Heart right ventricle (tissue), 16 donors: ENCODE measurements around the gene TYMS. TPM values are rescaled to one million over a fixed set of nuclear protein-coding genes. Genes with fewer than 3 reads are reported as not detected.

Source experiments
- ATAC-seq, 8 donors: fragments of 200-7000 bp; cut with Tn5 transposase; one replicate each; pipeline ENCODE4 v1.9.1; 2020; ENCODE audit warnings: mild to moderate bottlenecking in 8 of 8, moderate library complexity in 8 of 8, moderate number of reproducible peaks in 1 of 8
- DNase-seq, 2 donors: peaks; one replicate each; pipeline ENCODE4 v3.0.0-alpha.2; 2020
- H3K27ac ChIP-seq, 10 donors: fragments of 200-600 bp; sonication (generic) in 2 of 10; one replicate each; pipeline versions ENCODE4 v1.5.0 to v1.8.0; 2020 to 2022; ENCODE audit warnings: mild to moderate bottlenecking in 3 of 10
- H3K27me3 ChIP-seq, 7 donors: fragments of 200-600 bp; one replicate each; pipeline ENCODE4 v1.8.0; 2021 to 2022; ENCODE audit warnings: mild to moderate bottlenecking in 2 of 7
- H3K36me3 ChIP-seq, 9 donors: fragments of 200-600 bp; sonication (generic) in 1 of 9; one replicate each; pipeline versions ENCODE4 v1.5.0 to v1.8.0; 2020 to 2022; ENCODE audit warnings: mild to moderate bottlenecking in 2 of 9
- H3K4me1 ChIP-seq, 9 donors: fragments of 200-600 bp; sonication (generic) in 1 of 9; one replicate each; pipeline versions ENCODE4 v1.5.0 to v1.8.0; 2020 to 2022; ENCODE audit warnings: mild to moderate bottlenecking in 4 of 9
- H3K4me3 ChIP-seq, 10 donors: fragments of 200-600 bp; sonication (generic) in 2 of 10; one replicate each; pipeline versions ENCODE4 v1.5.0 to v1.8.0; 2020 to 2022; ENCODE audit warnings: mild to moderate bottlenecking in 7 of 10, moderate library complexity in 2 of 10
- H3K9me3 ChIP-seq, 11 donors: fragments of 200-600 bp in 10 of 11; sonication (generic) in 2 of 11; one replicate each; pipeline versions ENCODE4 v1.5.0 to v1.8.0; 2013 to 2022; ENCODE audit warnings: mild to moderate bottlenecking in 2 of 11, control low read depth in 1 of 11, moderate library complexity in 1 of 11
- WGBS, 2 donors: extraction: QIAGEN DNeasy Blood & Tissue Kit; methylation state at CpG; one replicate each; pipeline ENCODE4 v1.1.7; 2013; ENCODE audit warnings: inconsistent platforms in 1 of 2; 5-methylcytosine and 5-hydroxymethylcytosine counted together
- intact Hi-C, 10 donors: fragments of 100-400 bp; cut with DNase I; formaldehyde crosslinking; loops; one replicate each; pipeline versions ENCODE4 v1.11.1 to v1.14.2; 2022
- polyA plus RNA-seq, 2 donors: library from polyadenylated mRNA; stranded (reverse); fragments of 200-250 nt; gene quantifications; one replicate each; pipeline ENCODE4 v1.2.3, GENCODE V29; 2013
- total RNA-seq, 10 donors: library from RNA; stranded (reverse); fragmentation: NEBNext Ultra II Directional in 3 of 10; extraction: Animal tissue kit (Norgen Biotek cat#: 25700) in 3 of 10; gene quantifications; one replicate each; pipeline versions ENCODE4 v1.2.1 to v1.2.4, GENCODE V29; 2021 to 2023
- TF ChIP-seq, protein P1 (sequence below), 9 donors: fragments of 200-600 bp; sonication (generic) in 2 of 9; IDR thresholded peaks; one replicate each; pipeline versions ENCODE4 v1.5.0 to v1.8.0; 2021 to 2022; ENCODE audit warnings: antibody characterized with exemption in 9 of 9, mild to moderate bottlenecking in 5 of 9, moderate library complexity in 1 of 9
- donor health status: Arrhythmogenic right ventricular cardiomyopathy.
- donor health status: ischemic (EF 13 %, LVEDD 7.1; RV severe dilation, severe dysfunction).
- donor health status: healthy with polysubstance abuse.
- donor health status: DM: no; HTN: yes; CAD: no.
- donor health status: DM: no; HTN: no; CAD: no.
- donor health status: ischemic (EF 25% LVEDD 6.9; RV normal size, moderate dysfunction).
- donor health status: ischemic (EF 25% LVEDD 5.7; RV mildly dilated, moderate dysfunction).
- donor health status: healthy.
- donor health status: DM: yes; HTN: yes; CAD: no.
- donor health status: Ischemic cardiomyopathy.
- donor health status: ischemic (EF 35%, LVEDD 5.7; RV mildly dilated, moderate dysfunction).
- donor health status: nonischemic (EF 11% LVEDD 7.7; RV severe dilation, severe dysfunction).
- donor health status: DM: yes; HTN: yes; CAD: no.
- donor health status: PGD.
- donor health status: ischemic (EF 29% LVEDD 5.4; RV normal size, mild dysfunction).
- donor health status: nonischemic (EF 23%, LVEDD 6.1; RV moderate dilation, normal function).

The TYMS gene
- total and polyA plus RNA-seq, 12 donors, result 0.80 to 16.7 (median 1.8) TPM

DNA sequence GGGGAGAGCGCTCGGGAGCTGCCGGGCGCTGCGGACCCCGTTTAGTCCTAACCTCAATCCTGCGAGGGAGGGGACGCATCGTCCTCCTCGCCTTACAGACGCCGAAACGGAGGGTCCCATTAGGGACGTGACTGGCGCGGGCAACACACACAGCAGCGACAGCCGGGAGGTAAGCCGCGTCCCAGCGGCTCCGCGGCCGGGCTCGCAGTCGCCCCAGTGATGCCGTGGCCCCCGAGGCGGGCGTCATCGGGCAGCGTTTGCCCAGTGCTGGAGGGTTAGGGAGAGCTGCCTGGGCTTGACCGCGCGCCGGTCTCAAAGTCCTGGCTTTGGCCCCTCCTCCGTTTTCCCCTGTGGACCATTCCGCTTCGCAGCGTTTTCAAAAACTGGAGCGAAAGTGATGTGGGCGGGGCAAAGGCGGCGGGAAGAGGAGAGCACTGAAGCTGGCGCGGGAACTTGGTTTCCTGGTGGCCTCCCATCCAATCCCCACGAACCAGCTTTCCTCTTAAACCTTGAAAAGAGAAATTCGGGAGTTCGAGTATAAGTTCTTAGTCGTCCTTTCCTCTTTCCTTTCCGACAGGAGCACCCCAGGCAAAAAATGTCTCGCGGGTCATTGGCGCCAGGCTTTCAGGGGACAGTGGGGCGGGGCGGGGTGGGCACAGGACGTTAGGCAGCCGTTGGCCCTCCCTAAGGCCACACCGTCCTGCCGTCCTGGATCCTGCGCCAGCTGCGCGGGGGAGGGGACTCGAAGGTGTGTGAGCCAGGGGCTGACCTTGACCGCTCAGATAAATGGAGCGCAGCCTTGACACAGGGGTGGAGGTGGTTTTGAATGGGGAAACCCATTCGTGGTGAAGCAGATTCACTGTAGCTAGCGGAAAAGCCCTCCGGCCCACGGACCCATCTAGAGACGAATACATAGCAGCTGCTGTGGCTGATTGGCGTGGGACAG is 821 bp downstream of the TYMS start:
- DNase-seq (peak; percentile 77 to 81), ATAC-seq (peak; percentile 81 to 94 (median 90))
- Histone ChIP-seq H3K36me3 (peaks cover 0 to 5% (median 0%) of the 10 kb centered on the region in 9 donors), H3K9me3 (no peaks in the 10 kb centered on the region), H3K27me3 (peaks cover 0 to 16% (median 6%) of the 10 kb centered on the region in 7 donors), H3K27ac (peak overlapping the region in 7 of 10 donors; percentile 8 to 73 (median 39)), H3K4me1 (peaks cover 0 to 17% (median 9%) of the 10 kb centered on the region in 9 donors), H3K4me3 (peak overlapping the region; percentile 59 to 94 (median 81))
- TF ChIP-seq, protein P1, sequence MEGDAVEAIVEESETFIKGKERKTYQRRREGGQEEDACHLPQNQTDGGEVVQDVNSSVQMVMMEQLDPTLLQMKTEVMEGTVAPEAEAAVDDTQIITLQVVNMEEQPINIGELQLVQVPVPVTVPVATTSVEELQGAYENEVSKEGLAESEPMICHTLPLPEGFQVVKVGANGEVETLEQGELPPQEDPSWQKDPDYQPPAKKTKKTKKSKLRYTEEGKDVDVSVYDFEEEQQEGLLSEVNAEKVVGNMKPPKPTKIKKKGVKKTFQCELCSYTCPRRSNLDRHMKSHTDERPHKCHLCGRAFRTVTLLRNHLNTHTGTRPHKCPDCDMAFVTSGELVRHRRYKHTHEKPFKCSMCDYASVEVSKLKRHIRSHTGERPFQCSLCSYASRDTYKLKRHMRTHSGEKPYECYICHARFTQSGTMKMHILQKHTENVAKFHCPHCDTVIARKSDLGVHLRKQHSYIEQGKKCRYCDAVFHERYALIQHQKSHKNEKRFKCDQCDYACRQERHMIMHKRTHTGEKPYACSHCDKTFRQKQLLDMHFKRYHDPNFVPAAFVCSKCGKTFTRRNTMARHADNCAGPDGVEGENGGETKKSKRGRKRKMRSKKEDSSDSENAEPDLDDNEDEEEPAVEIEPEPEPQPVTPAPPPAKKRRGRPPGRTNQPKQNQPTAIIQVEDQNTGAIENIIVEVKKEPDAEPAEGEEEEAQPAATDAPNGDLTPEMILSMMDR (IDR thresholded peaks at IDR 0.05), result no peak
- intact Hi-C loops, result no loop called here
- 2% methylated on average over 69 to 72 of the region's 72 CpGs for WGBS, 2 donors

- peak overlapping the region in 6 of 10 donors; percentile 75 to 94 (median 81) for H3K4me3 ChIP-seq
- H3K27ac ChIP-seq, result peak overlapping the region in 1 of 10 donors; percentile 73
- WGBS, 2 donors, result 84 to 86% methylated on average over 10 of the region's 10 CpGs
- H3K9me3 ChIP-seq, result no peaks in the 10 kb centered on the region
- peaks cover 0 to 5% (median 0%) of the 10 kb centered on the region in 9 donors for H3K36me3 ChIP-seq
- DNase-seq (no peak), ATAC-seq (no peak)
- TF ChIP-seq, protein P1 (IDR thresholded peaks at IDR 0.05), result no peak
- peaks cover 0 to 17% (median 9%) of the 10 kb centered on the region in 9 donors for H3K4me1 ChIP-seq
- intact Hi-C loops, result no loop called here
- peaks cover 0 to 16% (median 6%) of the 10 kb centered on the region in 7 donors for H3K27me3 ChIP-seq
Measured at GRCh38 chr18:658947-659533, 1.6 kb downstream of the TYMS start.

DNA sequence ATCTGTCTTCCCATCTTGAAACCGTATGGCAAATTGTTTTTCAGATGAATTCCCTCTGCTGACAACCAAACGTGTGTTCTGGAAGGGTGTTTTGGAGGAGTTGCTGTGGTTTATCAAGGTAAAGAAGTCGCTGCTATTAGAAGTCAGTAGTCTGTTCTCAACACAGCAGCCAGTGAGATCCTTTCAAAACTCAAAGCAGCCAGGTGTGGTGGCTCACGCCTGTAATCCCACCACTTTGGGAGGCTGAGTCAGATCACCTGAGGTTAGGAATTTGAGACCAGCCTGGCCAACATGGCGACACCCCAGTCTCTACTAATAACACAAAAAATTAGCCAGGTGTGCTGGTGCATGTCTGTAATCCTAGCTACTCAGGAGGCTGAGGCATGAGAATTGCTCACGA is 2.1 kb downstream of the TYMS start:
- peaks cover 0 to 5% (median 0%) of the 10 kb centered on the region in 9 donors for H3K36me3 ChIP-seq
- intact Hi-C loops, result no loop called here
- peaks cover 0 to 10% (median 5%) of the 10 kb centered on the region in 7 donors for H3K27me3 ChIP-seq
- TF ChIP-seq, protein P1 (IDR thresholded peaks at IDR 0.05), result no peak
- ATAC-seq (no peak), DNase-seq (no peak)
- 93 to 94% methylated on average over 6 of the region's 6 CpGs for WGBS, 2 donors
- no peak overlapping the region for H3K27ac ChIP-seq
- H3K4me3 ChIP-seq, result no peak overlapping the region
- peaks cover 0 to 17% (median 9%) of the 10 kb centered on the region in 9 donors for H3K4me1 ChIP-seq
- H3K9me3 ChIP-seq, result no peaks in the 10 kb centered on the region

DNA sequence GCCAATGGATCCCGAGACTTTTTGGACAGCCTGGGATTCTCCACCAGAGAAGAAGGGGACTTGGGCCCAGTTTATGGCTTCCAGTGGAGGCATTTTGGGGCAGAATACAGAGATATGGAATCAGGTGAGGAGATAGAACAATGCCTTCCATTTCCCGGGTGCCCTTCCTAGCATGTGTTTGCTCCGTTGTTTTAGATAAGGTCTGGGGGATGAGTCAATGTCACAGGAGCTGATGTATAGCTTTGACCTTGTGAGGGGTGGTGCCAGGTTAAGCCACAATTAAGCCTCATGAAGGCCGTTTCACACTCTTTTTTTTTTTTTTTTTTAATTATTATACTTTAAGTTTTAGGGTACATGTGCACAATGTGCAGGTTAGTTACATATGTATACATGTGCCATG is 4.7 kb downstream of the TYMS start:
- DNase-seq (no peak), ATAC-seq (no peak)
- Histone ChIP-seq H3K4me1 (peaks cover 0 to 13% (median 9%) of the 10 kb centered on the region in 9 donors), H3K9me3 (no peaks in the 10 kb centered on the region), H3K27ac (no peak overlapping the region), H3K27me3 (peaks cover 0 to 7% (median 0%) of the 10 kb centered on the region in 7 donors), H3K36me3 (peaks cover 0 to 5% (median 0%) of the 10 kb centered on the region in 9 donors), H3K4me3 (no peak overlapping the region)
- WGBS, 2 donors, result 94 to 97% methylated on average over 4 of the region's 4 CpGs
- intact Hi-C loops, result no loop called here
- TF ChIP-seq, protein P1 (IDR thresholded peaks at IDR 0.05), result no peak
